ENCODE results near the gene PRKN. TPM values are rescaled to one million over a fixed set of nuclear protein-coding genes. Genes with fewer than 3 reads are reported as not detected.

PRKN gene
- total RNA-seq, 1 donor from 2014 or later = 0.79 TPM

DNA sequence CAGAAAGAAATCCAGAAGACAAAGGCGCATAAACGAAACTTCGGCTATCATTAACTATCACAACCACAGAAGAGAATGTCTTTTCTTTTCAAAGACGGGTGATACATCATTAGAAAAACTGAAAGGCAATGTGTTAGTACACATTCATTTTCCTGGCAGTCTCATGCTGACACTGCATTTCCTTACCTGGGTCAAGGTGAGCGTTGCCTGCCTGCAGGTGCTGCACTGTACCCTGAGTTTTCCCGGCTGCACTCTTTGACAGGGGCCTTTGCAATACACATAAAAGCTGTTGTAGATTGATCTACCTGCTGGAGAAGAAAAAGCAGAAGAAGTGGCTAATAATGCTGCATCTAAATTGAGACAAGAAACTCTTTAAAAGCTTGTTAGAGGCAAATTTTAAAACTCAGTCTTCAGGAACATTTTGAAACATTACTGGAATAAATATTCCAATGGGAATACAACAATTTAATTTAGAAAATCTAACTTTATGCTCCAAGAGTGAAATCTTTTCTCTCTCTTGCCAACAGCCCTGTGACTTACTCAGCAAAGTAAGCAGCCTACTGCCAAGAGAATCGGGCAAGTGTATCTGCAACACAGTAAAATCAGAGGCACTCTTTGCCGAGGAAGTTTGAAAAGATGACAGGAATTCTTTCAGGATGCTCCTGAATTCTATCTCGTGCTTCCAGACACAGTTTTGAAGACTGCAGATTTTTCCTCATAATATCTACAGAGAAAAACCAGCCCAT, 526.4 kb downstream of the PRKN start:
- Histone ChIP-seq H3K4me3 (ENCODE audit: low read depth, low read length) (no peak overlapping the region), H3K36me3 (ENCODE audit: control insufficient read depth, insufficient read depth, low read length) (no peaks in the 10 kb centered on the region), H3K27me3 (ENCODE audit: control insufficient read depth, insufficient read depth, low read length) (no peaks in the 10 kb centered on the region)
- FAIRE-seq = no peak
- no peak for DNase-seq (ENCODE audit: low read depth)
- TF ChIP-seq, protein P1, sequence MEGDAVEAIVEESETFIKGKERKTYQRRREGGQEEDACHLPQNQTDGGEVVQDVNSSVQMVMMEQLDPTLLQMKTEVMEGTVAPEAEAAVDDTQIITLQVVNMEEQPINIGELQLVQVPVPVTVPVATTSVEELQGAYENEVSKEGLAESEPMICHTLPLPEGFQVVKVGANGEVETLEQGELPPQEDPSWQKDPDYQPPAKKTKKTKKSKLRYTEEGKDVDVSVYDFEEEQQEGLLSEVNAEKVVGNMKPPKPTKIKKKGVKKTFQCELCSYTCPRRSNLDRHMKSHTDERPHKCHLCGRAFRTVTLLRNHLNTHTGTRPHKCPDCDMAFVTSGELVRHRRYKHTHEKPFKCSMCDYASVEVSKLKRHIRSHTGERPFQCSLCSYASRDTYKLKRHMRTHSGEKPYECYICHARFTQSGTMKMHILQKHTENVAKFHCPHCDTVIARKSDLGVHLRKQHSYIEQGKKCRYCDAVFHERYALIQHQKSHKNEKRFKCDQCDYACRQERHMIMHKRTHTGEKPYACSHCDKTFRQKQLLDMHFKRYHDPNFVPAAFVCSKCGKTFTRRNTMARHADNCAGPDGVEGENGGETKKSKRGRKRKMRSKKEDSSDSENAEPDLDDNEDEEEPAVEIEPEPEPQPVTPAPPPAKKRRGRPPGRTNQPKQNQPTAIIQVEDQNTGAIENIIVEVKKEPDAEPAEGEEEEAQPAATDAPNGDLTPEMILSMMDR (IDR thresholded peaks at IDR 0.05; ENCODE audit: insufficient read depth, low read length, severe bottlenecking) = no peak

DNA sequence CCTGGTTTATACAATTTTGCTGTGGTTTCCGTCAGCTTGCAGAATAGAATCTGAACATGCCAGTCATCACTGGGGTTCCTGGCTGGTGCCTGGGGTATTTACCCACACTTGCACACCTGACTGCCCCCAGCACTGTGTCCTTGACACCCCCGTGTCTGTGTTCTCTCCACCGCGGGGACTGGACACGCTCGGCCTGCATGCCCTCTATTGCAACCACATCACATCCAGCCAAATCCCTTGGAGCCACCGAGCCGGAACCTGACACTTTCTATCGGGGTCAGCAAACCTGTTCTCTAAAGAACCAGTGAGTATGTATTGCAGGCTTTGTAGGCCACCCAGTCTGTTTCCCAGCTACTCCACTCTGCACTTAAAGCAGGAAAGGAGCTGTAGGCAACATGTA, 527.5 kb downstream of the PRKN start:
- FAIRE-seq = no peak
- TF ChIP-seq, protein P1 (IDR thresholded peaks at IDR 0.05; ENCODE audit: insufficient read depth, low read length, severe bottlenecking) = no peak
- DNase-seq (ENCODE audit: low read depth) = no peak

DNA sequence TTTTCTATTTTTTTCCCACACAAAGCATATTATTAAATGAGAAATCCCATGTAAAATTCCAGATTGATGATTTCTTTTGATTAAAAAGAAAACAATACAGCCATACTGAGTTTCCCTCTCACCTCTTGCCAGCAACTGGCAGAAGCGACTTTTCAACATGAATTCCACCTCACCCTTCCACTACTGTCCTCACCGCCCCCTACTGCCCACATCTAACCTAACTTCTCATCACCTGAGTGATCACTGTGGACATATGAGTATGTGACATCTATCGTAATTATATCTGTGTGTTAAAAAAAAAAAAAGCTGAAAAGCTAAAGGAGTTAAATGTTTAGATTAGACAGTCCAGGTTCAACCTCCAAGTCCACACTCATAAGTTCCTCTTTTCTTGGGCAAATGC, 528.6 kb downstream of the PRKN start:
- TF ChIP-seq, protein P1 (IDR thresholded peaks at IDR 0.05; ENCODE audit: insufficient read depth, low read length, severe bottlenecking) = no peak
- no peak for FAIRE-seq
- no peak for DNase-seq (ENCODE audit: low read depth)
- Histone ChIP-seq H3K4me3 (ENCODE audit: low read depth, low read length) (no peak overlapping the region), H3K27me3 (ENCODE audit: control insufficient read depth, insufficient read depth, low read length) (no peaks in the 10 kb centered on the region), H3K36me3 (ENCODE audit: control insufficient read depth, insufficient read depth, low read length) (no peaks in the 10 kb centered on the region)

More for the DNA sequence above, 527.5 kb downstream of the PRKN start:
- Histone ChIP-seq H3K4me3 (ENCODE audit: low read depth, low read length) (no peak overlapping the region), H3K36me3 (ENCODE audit: control insufficient read depth, insufficient read depth, low read length) (no peaks in the 10 kb centered on the region), H3K27me3 (ENCODE audit: control insufficient read depth, insufficient read depth, low read length) (no peaks in the 10 kb centered on the region)

DNA sequence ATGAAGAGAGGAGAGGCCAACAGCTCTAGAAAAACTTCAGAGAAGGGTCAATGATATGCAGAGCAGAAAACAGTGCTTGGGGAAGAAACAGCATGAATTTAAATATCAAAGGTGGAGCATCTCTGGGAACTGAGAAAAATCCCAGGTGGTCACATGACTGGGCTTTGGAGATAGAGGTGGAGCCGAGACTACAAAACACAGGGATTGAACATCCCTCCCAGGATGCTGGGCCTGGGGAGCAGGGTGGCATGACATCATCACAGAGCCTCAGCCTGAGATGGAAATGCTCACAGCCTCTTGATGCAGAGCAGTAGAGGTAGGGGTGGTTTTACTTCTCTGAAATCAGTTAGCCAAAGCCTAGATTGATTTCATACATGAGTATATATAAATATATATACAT, 529.5 kb downstream of the PRKN start:
- DNase-seq (ENCODE audit: low read depth) (no peak), FAIRE-seq (no peak)
- H3K27me3 ChIP-seq (ENCODE audit: control insufficient read depth, insufficient read depth, low read length) = no peaks in the 10 kb centered on the region
- TF ChIP-seq, protein P1 (IDR thresholded peaks at IDR 0.05; ENCODE audit: insufficient read depth, low read length, severe bottlenecking) = no peak
- no peak overlapping the region for H3K4me3 ChIP-seq (ENCODE audit: low read depth, low read length)
- no peaks in the 10 kb centered on the region for H3K36me3 ChIP-seq (ENCODE audit: control insufficient read depth, insufficient read depth, low read length)

DNA sequence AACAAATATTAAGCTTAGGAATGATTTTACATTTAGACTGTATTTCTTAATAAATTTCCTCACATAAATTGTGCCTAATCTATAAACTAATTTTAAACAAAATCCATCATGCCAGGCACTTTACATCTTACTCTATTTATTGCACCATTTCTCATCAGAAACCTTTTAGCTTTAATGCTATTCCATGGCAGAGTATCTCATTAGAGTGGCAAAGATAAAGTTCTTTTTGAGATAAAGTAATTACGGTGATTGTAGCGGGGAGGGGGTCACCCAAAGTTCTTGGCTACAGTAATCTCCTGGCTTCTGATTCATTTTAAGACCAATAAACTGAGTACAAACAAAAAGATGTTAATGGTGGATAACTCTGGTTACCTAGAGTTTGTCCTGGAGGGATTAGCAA, 532.1 kb downstream of the PRKN start:
- DNase-seq (ENCODE audit: low read depth) = no peak
- Histone ChIP-seq H3K36me3 (ENCODE audit: control insufficient read depth, insufficient read depth, low read length) (no peaks in the 10 kb centered on the region), H3K27me3 (ENCODE audit: control insufficient read depth, insufficient read depth, low read length) (no peaks in the 10 kb centered on the region), H3K4me3 (ENCODE audit: low read depth, low read length) (no peak overlapping the region)
- TF ChIP-seq, protein P1 (IDR thresholded peaks at IDR 0.05; ENCODE audit: insufficient read depth, low read length, severe bottlenecking) = no peak
- FAIRE-seq = no peak

DNA sequence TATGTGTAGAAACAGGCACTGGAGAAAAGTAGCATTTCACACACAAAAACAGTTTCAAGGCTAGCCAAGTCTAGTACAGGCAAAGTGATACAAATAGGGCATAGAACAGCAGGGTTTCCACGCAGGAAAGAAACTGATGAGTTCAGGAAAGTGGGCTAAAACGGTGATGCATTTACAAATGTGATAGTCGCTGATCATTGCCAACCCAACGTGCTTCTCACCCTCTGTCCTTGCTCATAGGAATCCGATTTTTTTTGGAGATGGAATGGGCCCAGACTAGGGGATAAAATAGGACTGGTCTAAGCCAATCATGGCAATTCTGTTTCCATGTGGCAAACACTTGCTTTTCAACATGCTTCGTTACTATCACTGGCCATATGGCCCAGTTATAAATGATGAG, 536.6 kb downstream of the PRKN start:
- no peaks in the 10 kb centered on the region for H3K27me3 ChIP-seq (ENCODE audit: control insufficient read depth, insufficient read depth, low read length)
- peak; percentile 40 for FAIRE-seq
- DNase-seq (ENCODE audit: low read depth) = no peak
- H3K4me3 ChIP-seq (ENCODE audit: low read depth, low read length) = no peak overlapping the region
- TF ChIP-seq, protein P1 (IDR thresholded peaks at IDR 0.05; ENCODE audit: insufficient read depth, low read length, severe bottlenecking) = no peak
- no peaks in the 10 kb centered on the region for H3K36me3 ChIP-seq (ENCODE audit: control insufficient read depth, insufficient read depth, low read length)

All from bronchial epithelial cell (primary cell).